Activated CD8-positive, alpha-beta memory T cell treated with anti-CD3 and anti-CD28 coated beads, Interleukin-2, amount 50 U/mL, for 48 hours (primary cell): ENCODE data around the gene KATNAL1.
"Not testable (repeated sequence)": the region's sequence is repeated elsewhere in the genome, so short reads cannot be mapped to it uniquely, and the experiment has no call there.

ENCODE experiments used
- DNase-seq: peaks from one replicate; pipeline ENCODE4 v3.0.0-alpha.2; 2020

The KATNAL1 gene

GRCh38 chr13:30290812-30291436 lies 16.4 kb downstream of the KATNAL1 start:
- DNase-seq, result no peak

GRCh38 chr13:30289533-30289932 lies 17.8 kb downstream of the KATNAL1 start:
- DNase-seq, result no peak

- DNase-seq, result not testable (repeated sequence)
Measured at GRCh38 chr13:30286059-30286458, 21.3 kb downstream of the KATNAL1 start.

- DNase-seq, result no peak
Measured at GRCh38 chr13:30276178-30276577, 31.2 kb downstream of the KATNAL1 start.

GRCh38 chr13:30274083-30274482 lies 33.3 kb downstream of the KATNAL1 start:
- no peak for DNase-seq

GRCh38 chr13:30270035-30270434 lies 37.3 kb downstream of the KATNAL1 start:
- DNase-seq, result not testable (repeated sequence)

GRCh38 chr13:30268673-30269072 lies 38.7 kb downstream of the KATNAL1 start:
- DNase-seq, result no peak

- DNase-seq, result no peak
Measured at GRCh38 chr13:30266756-30267155, 40.6 kb downstream of the KATNAL1 start.

GRCh38 chr13:30259149-30259733 lies 48.1 kb downstream of the KATNAL1 start:
- DNase-seq, result not testable (repeated sequence)

- DNase-seq, result no peak
Measured at GRCh38 chr13:30257468-30258099, 49.8 kb downstream of the KATNAL1 start.

- no peak for DNase-seq
Measured at GRCh38 chr13:30256713-30257467, 50.5 kb downstream of the KATNAL1 start.

GRCh38 chr13:30255696-30256095 lies 51.7 kb downstream of the KATNAL1 start:
- no peak for DNase-seq

GRCh38 chr13:30253830-30254229 lies 53.5 kb downstream of the KATNAL1 start:
- DNase-seq, result no peak

GRCh38 chr13:30247406-30247805 lies 59.9 kb downstream of the KATNAL1 start:
- no peak for DNase-seq

- DNase-seq, result no peak
Measured at GRCh38 chr13:30241532-30241931, 65.8 kb downstream of the KATNAL1 start.

- no peak for DNase-seq
Measured at GRCh38 chr13:30240608-30241007, 66.7 kb downstream of the KATNAL1 start.

- no peak for DNase-seq
Measured at GRCh38 chr13:30235216-30235615, 72.1 kb downstream of the KATNAL1 start.

GRCh38 chr13:30234619-30235162 lies 72.7 kb downstream of the KATNAL1 start:
- no peak for DNase-seq

- no peak for DNase-seq
Measured at GRCh38 chr13:30224732-30225131, 82.6 kb downstream of the KATNAL1 start.

- no peak for DNase-seq
Measured at GRCh38 chr13:30222254-30222653, 85.1 kb downstream of the KATNAL1 start.

- no peak for DNase-seq
Measured at GRCh38 chr13:30216111-30216510, 91.2 kb downstream of the KATNAL1 start.

GRCh38 chr13:30212256-30212655 lies 95.1 kb downstream of the KATNAL1 start:
- DNase-seq, result no peak

GRCh38 chr13:30211745-30212144 lies 95.6 kb downstream of the KATNAL1 start:
- DNase-seq, result no peak
